NCI-H1417 treated with DMSO at 0.1 percent for 48 hours (cell line): ENCODE data around the gene SF3B4.
A peak's percentile ranks its signal among the peaks of the same experiment; 100 is the strongest.
"Not testable (repeated sequence)": the region's sequence is repeated elsewhere in the genome, so short reads cannot be mapped to it uniquely, and the experiment has no call there.

ENCODE experiments used
- DNase-seq: peaks from one replicate; lab custom pipeline; 2025; lab: John Stamatoyannopoulos, UW

The SF3B4 gene

GRCh38 chr1:149927563-149928400 is at the start of gene SF3B4:
SF3B4 (minus strand) TSS chr1:149927803; CDS start chr1:149927759, 44 bp downstream.
- peak; percentile 89 for DNase-seq

- no peak for DNase-seq
Observed at GRCh38 chr1:149977345-149977744, 49.7 kb upstream of the SF3B4 start.

GRCh38 chr1:149972547-149972946 is 44.9 kb upstream of the SF3B4 start:
- DNase-seq = no peak

- no peak for DNase-seq
Observed at GRCh38 chr1:149967646-149968045, 40.0 kb upstream of the SF3B4 start.

- no peak for DNase-seq
Observed at GRCh38 chr1:149967041-149967440, 39.4 kb upstream of the SF3B4 start.

- DNase-seq = no peak
Observed at GRCh38 chr1:149966405-149966804, 38.8 kb upstream of the SF3B4 start.

- DNase-seq = no peak
Observed at GRCh38 chr1:149965440-149965839, 37.8 kb upstream of the SF3B4 start.

- no peak for DNase-seq
Observed at GRCh38 chr1:149963358-149963757, 35.8 kb upstream of the SF3B4 start.

GRCh38 chr1:149962736-149963135 is 35.1 kb upstream of the SF3B4 start:
- DNase-seq = no peak

- peak; percentile 46 for DNase-seq
Observed at GRCh38 chr1:149962039-149962647, 34.5 kb upstream of the SF3B4 start.

GRCh38 chr1:149957548-149957947 is 29.9 kb upstream of the SF3B4 start:
- DNase-seq = not testable (repeated sequence)

GRCh38 chr1:149949911-149950310 is 22.3 kb upstream of the SF3B4 start:
- no peak for DNase-seq

- DNase-seq = no peak
Observed at GRCh38 chr1:149945206-149945605, 17.6 kb upstream of the SF3B4 start.

GRCh38 chr1:149942885-149943284 is 15.3 kb upstream of the SF3B4 start:
- no peak for DNase-seq

GRCh38 chr1:149942207-149942606 is 14.6 kb upstream of the SF3B4 start:
- DNase-seq = no peak

GRCh38 chr1:149940427-149940826 is 12.8 kb upstream of the SF3B4 start:
- no peak for DNase-seq

GRCh38 chr1:149938668-149939003 is 11.0 kb upstream of the SF3B4 start:
- not testable (repeated sequence) for DNase-seq

- no peak for DNase-seq
Observed at GRCh38 chr1:149937759-149938158, 10.2 kb upstream of the SF3B4 start.

GRCh38 chr1:149936992-149937705 is 9.5 kb upstream of the SF3B4 start:
- no peak for DNase-seq

GRCh38 chr1:149936170-149936991 is 8.8 kb upstream of the SF3B4 start, which contains the start of gene MTMR11:
MTMR11 (minus strand) TSS chr1:149936879; CDS start chr1:149936647, 232 bp downstream.
- no peak for DNase-seq

- no peak for DNase-seq
Observed at GRCh38 chr1:149934356-149934755, 6.8 kb upstream of the SF3B4 start.

GRCh38 chr1:149933208-149933607 is 5.6 kb upstream of the SF3B4 start:
- no peak for DNase-seq
